ENCODE results near the gene PTGES3L. TPM values are rescaled to one million over a fixed set of nuclear protein-coding genes. Genes with fewer than 3 reads are reported as not detected.
"Not testable (repeated sequence)": the region's sequence is repeated elsewhere in the genome, so short reads cannot be mapped to it uniquely, and the experiment has no call there.

The PTGES3L gene
- total and polyA plus RNA-seq, 10 donors, result 0.61 to 1.8 (median 0.93) TPM; not detected in 1

- H3K36me3 ChIP-seq, result peaks cover 0 to 27% (median 0%) of the 10 kb centered on the region in 6 donors
- WGBS, 5 donors, result 1% methylated on average over 38 to 67 of the region's 67 CpGs
- H3K27ac ChIP-seq, result peak overlapping the region; percentile 76 to 96 (median 91)
- H3K4me3 ChIP-seq, result peak overlapping the region; percentile 81 to 100 (median 97)
- no peak for TF ChIP-seq POLR2A (IDR thresholded peaks at IDR 0.05)
- peak; percentile 6 to 61 (median 41) for TF ChIP-seq POLR2AphosphoS5 (IDR thresholded peaks at IDR 0.05)
- peak in 6 of 11 experiments; percentile 14 to 40 (median 26) for TF ChIP-seq CTCF (IDR thresholded peaks at IDR 0.05 in 8 of 11, conservative IDR thresholded peaks at IDR 0.05 in 3 of 11)
- intact Hi-C loops (cut with DNase I; ENCODE audit: low total_unique reads), result no loop called here
- no peaks in the 10 kb centered on the region for H3K27me3 ChIP-seq (replicated peaks in 1 of 7)
- peaks cover 22 to 65% (median 52%) of the 10 kb centered on the region in 6 donors for H3K4me1 ChIP-seq
- no peaks in the 10 kb centered on the region for H3K9me3 ChIP-seq
- peak; percentile 91 for DNase-seq
Observed at GRCh38 chr17:42980766-42981397, 1.0 kb upstream of the PTGES3L start.

- TF ChIP-seq POLR2A (IDR thresholded peaks at IDR 0.05), result peak in 2 of 3 donors; percentile 27 to 40
- TF ChIP-seq POLR2AphosphoS5 (IDR thresholded peaks at IDR 0.05), result peak; percentile 91 to 94 (median 92)
- TF ChIP-seq CTCF (IDR thresholded peaks at IDR 0.05 in 8 of 11, conservative IDR thresholded peaks at IDR 0.05 in 3 of 11), result no peak
- Histone ChIP-seq H3K9me3 (no peaks in the 10 kb centered on the region), H3K4me1 (peaks cover 22 to 59% (median 48%) of the 10 kb centered on the region in 6 donors), H3K4me3 (peak within 1 kb of the TSS; percentile 81 to 100 (median 97)), H3K27ac (peak within 1 kb of the TSS; percentile 76 to 96 (median 91)), H3K36me3 (peaks cover 0 to 24% (median 0%) of the 10 kb centered on the region in 6 donors), H3K27me3 (replicated peaks in 1 of 7) (no peaks in the 10 kb centered on the region)
- DNase-seq, result peak; percentile 98
- WGBS, 5 donors, result 0 to 1% (median 0%) methylated on average over 15 to 39 of the region's 39 CpGs
- intact Hi-C loops (cut with DNase I; ENCODE audit: low total_unique reads), result no loop called here
Observed at GRCh38 chr17:42980274-42980765, 440 bp upstream of the PTGES3L start, which contains the start of gene RUNDC1. RUNDC1 (plus strand) TSS chr17:42980565; CDS start chr17:42980577, 12 bp downstream.

- H3K27me3 ChIP-seq (replicated peaks in 1 of 7); H3K9me3 ChIP-seq; DNase-seq; H3K36me3 ChIP-seq; intact Hi-C loops (cut with DNase I; ENCODE audit: low total_unique reads); H3K27ac ChIP-seq; H3K4me3 ChIP-seq: not testable (repeated sequence)
- H3K4me1 ChIP-seq, result peaks cover 5 to 13% (median 9%) of the 10 kb centered on the region in 6 donors
- WGBS, 5 donors, result 84 to 92% (median 89%) methylated on average over 16 of the region's 16 CpGs
Observed at GRCh38 chr17:42975701-42976100, 4.2 kb downstream of the PTGES3L start.

- 18 to 37% (median 31%) methylated on average over 2 of the region's 2 CpGs for WGBS, 5 donors
- Histone ChIP-seq H3K4me3 (no peak overlapping the region), H3K27ac (no peak overlapping the region), H3K36me3 (no peaks in the 10 kb centered on the region), H3K9me3 (no peaks in the 10 kb centered on the region), H3K27me3 (replicated peaks in 1 of 7) (no peaks in the 10 kb centered on the region), H3K4me1 (peaks cover 5 to 13% (median 9%) of the 10 kb centered on the region in 6 donors)
- intact Hi-C loops (cut with DNase I; ENCODE audit: low total_unique reads), result no loop called here
- no peak for TF ChIP-seq POLR2A (IDR thresholded peaks at IDR 0.05)
- no peak for TF ChIP-seq POLR2AphosphoS5 (IDR thresholded peaks at IDR 0.05)
- no peak for TF ChIP-seq CTCF (IDR thresholded peaks at IDR 0.05 in 8 of 11, conservative IDR thresholded peaks at IDR 0.05 in 3 of 11)
- no peak for DNase-seq
Observed at GRCh38 chr17:42975265-42975664, 4.6 kb downstream of the PTGES3L start.

- H3K36me3 ChIP-seq; H3K4me1 ChIP-seq; H3K27ac ChIP-seq; H3K9me3 ChIP-seq; H3K4me3 ChIP-seq; DNase-seq; H3K27me3 ChIP-seq (replicated peaks in 1 of 7); intact Hi-C loops (cut with DNase I; ENCODE audit: low total_unique reads): not testable (repeated sequence)
- WGBS, 5 donors, result 74 to 95% (median 86%) methylated on average over 5 to 14 of the region's 18 CpGs
Observed at GRCh38 chr17:42973323-42973722, 6.6 kb downstream of the PTGES3L start.

Data from spleen (tissue), 11 donors.